ENCODE results near the gene MRPL45.

MRPL45 gene

GRCh38 chr17:38325221-38325851, 28.4 kb downstream of the MRPL45 start:
- DNase-seq (ENCODE audit: low read depth) = no peak

GRCh38 chr17:38326996-38327792, 30.2 kb downstream of the MRPL45 start:
- no peak for DNase-seq (ENCODE audit: low read depth)

DNA sequence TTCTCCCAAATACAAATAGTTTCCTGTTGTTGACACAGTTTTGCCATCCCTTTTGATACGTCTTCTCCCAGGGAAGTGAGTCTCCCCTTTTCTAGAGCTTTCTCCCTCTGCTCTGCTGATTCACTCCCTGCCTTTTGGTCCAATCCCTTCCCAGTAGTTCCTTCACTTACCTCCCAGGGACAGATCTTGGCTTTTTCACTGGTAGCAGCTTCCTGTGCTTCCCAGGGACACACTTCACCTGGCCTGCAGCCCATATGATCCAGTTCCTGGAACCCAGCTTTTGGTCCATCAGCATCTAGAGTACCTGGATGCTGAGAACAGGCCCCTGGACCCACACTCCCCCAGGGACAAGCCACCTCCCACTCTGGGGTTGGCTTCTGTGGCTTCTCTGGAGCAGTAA, 31.0 kb downstream of the MRPL45 start:
- DNase-seq (ENCODE audit: low read depth) = no peak

DNA sequence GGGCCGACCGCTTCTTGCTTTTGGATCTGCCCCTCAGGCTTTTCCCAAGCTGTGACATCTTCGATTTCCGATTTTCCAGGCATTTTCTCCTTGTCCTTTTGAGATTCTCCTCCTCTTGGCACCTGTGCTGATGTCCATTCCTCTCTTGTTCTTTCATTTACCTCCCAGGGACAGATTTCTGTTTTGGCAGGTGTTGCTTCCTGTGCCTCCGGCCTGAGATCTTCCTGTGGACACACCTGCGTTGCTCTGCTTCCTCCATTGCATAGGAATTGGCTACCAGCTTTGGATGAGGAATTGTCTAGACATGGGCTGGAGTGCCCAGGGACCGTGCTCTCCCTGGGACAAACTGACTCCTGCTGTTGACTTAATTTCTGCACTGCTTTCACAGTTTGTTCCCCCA, 31.7 kb downstream of the MRPL45 start:
- no peak for DNase-seq (ENCODE audit: low read depth)

- no peak for DNase-seq (ENCODE audit: low read depth)
Measured at GRCh38 chr17:38329284-38329683, 32.3 kb downstream of the MRPL45 start.

DNA sequence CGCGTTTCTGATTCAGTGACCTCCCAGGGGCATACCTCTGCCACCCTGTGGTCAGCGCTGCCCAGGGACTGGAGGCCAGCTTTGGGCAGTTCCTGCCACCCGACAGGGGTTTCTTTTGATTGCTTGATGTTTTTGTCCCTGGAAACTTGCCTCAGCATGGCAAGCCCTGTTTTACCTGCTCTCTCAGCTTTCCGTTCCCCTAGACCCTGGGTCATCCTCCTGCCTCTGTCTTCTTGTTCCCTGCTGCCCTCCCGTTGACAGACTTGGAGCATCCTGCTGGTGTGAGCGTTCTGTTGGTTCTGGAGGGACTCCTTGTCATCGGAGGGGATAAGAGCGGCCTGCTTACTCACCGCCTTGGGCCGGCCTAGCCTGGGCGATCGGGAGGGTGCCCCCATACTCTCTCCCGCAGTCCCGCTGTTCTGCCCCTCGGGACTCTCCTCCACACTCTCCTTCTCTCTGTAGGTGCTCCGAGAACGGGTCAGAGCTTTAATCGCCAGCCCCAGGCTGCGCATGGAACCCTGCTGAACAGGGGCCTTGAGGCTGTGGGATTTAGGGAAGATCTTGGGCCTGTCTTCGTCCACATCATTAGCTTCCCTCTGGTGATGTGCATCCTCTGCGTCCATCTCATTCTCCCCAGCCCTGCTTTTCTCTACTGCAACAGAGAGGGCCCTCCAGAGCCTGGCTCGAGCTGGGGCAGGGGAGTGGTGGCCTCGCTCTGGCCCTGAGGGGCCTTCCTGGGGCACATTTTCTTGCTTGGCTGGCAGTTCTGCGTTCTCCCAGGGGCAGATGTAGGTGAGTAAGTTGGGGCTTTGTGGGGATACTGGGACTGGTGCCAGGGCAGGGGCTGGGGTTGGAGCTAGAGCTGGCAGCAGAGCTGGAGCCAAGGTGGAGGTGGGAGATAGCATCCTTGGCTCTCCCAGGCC, 33.1 kb downstream of the MRPL45 start:
- no peak for DNase-seq (ENCODE audit: low read depth)

GRCh38 chr17:38330941-38331411, 34.0 kb downstream of the MRPL45 start:
- no peak for DNase-seq (ENCODE audit: low read depth)

DNA sequence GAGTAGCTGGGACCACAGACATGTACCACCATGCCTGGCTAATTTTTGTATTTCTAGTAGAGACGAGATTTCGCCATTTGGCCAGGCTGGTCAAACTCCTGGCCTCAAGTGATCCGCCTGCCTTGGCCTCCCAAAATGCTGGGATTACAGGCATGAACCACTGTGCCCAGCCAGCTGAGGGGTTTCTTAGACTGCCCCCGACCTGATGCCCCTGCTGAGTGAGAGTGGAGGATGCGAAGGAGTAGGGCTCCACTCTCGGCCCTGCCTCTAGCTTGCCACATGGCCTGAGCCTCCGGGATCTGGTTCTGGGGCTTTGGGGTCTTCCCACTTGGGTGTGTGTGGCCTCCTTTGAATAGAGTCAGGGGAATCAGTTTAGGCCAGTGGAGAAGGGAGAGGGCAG, 35.8 kb downstream of the MRPL45 start:
- DNase-seq (ENCODE audit: low read depth) = no peak

- no peak for DNase-seq (ENCODE audit: low read depth)
Measured at GRCh38 chr17:38333635-38334295, 36.8 kb downstream of the MRPL45 start.

GRCh38 chr17:38334480-38335364, 37.8 kb downstream of the MRPL45 start:
- no peak for DNase-seq (ENCODE audit: low read depth)

- DNase-seq (ENCODE audit: low read depth) = no peak
Measured at GRCh38 chr17:38336838-38337237, 39.9 kb downstream of the MRPL45 start.

- DNase-seq (ENCODE audit: low read depth) = no peak
Measured at GRCh38 chr17:38338053-38338452, 41.1 kb downstream of the MRPL45 start.

GRCh38 chr17:38338535-38338934, 41.6 kb downstream of the MRPL45 start:
- no peak for DNase-seq (ENCODE audit: low read depth)

- DNase-seq (ENCODE audit: low read depth) = no peak
Measured at GRCh38 chr17:38339891-38340290, 42.9 kb downstream of the MRPL45 start.

DNA sequence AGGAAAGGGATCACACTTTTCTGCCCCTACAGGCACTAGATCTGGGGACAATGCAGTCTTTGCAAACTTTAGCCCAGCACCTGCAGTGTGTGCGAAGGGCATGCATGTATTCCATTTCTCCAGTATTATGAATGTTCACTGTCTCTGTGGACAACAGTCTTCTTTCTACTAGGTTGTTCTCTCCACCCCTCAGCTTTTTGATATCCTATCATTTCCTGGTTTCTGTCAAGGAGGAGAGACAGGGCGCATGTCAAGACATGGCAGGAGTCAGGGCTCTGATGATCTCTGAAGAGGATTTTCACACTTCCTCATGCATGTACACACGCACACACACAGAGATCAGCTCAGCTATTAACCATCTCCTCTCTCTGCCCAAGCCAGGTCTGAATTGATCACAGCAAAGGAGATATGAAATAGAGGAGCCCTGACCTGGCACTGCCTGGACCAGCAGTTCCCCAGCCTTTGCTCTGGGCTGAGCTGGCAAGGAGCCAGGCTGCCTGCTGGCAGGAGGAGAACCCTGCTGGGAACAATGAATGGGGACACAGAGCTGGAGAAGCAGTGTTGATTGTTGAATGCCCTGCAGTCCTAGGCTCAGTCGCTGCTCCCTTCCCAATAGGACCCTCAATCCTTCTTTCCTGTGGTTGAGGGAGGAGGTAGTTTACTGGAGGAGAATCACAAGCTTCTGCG, 44.2 kb downstream of the MRPL45 start:
- DNase-seq (ENCODE audit: low read depth) = no peak

- DNase-seq (ENCODE audit: low read depth) = no peak
Measured at GRCh38 chr17:38342886-38343607, 46.1 kb downstream of the MRPL45 start.

- DNase-seq (ENCODE audit: low read depth) = no peak
Measured at GRCh38 chr17:38343608-38344419, 46.8 kb downstream of the MRPL45 start, which contains the start of gene GPR179. Gene GPR179 (minus strand): TSS chr17:38343956. CDS start chr17:38343789, 167 bp downstream.

- no peak for DNase-seq (ENCODE audit: low read depth)
Measured at GRCh38 chr17:38344420-38344745, 47.4 kb downstream of the MRPL45 start.

DNA sequence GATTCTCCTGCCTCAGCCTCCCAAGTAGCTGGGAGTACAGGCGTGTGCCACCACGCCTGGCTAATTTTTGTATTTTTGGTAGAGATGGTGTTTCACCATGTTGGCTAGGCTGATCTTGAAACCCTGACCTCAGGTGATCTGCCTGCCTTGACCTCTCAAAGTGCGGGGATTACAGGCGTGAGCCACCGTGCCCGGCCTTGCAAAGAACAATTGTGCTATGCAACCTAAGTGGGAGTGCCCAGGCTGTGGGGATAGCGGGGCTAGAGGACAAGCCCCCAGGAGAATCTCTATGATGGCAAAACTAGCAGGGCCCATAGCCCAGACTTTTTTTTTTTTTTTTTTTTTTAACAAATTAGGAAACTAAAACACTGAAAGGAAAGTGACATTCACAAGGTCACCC, 48.8 kb downstream of the MRPL45 start:
- DNase-seq (ENCODE audit: low read depth) = no peak
